Uterus (tissue), 2 donors: ENCODE results near the gene ITK.
A peak's percentile ranks its signal among the peaks of the same experiment; 100 is the strongest.

ENCODE experiments used
- CTCF ChIP-seq, 4 experiments: fragments of 200-600 bp in 2 of 4; fragments of 450-650 bp in 2 of 4; sonication (generic) in 2 of 4; IDR thresholded peaks; one replicate each; pipeline ENCODE4 v1.5.1; 2016 to 2019; ENCODE audit warnings: antibody characterized with exemption in 4 of 4, mild to moderate bottlenecking in 2 of 4, moderate library complexity in 1 of 4
- POLR2A ChIP-seq, 2 donors: fragments of 450-650 bp; IDR thresholded peaks; one replicate each; pipeline ENCODE4 v1.6.1; 2016; ENCODE audit warnings: antibody characterized with exemption in 2 of 2, mild to moderate bottlenecking in 1 of 2, moderate library complexity in 1 of 2

GRCh38 chr5:157253547-157253946 lies 72.9 kb downstream of the ITK start:
- TF ChIP-seq CTCF (IDR thresholded peaks at IDR 0.05) (peak; percentile 33 to 54 (median 50)), POLR2A (IDR thresholded peaks at IDR 0.05) (no peak)
